ENCODE data around the gene NCKAP5L.

DNA sequence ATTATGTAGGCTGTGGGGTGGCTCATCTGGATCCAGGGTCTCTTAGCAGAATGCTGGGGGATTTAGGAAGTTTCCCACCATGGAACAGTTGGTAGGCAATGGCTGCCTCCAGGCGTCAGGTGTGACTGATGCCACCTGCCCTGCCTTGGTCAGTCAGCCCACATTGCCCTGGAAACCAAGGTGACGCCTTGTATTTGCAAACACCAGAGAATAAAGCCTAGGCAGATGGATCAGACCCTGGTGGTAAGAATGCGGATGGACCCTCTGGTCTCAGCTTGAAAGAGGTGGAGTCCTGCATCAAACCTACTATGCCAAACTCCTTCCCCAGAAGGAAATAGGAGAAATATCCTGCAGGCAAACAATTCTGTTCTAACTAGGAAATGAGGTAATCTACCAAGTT lies 38.2 kb downstream of the NCKAP5L start:
- TF ChIP-seq POLR2AphosphoS5 (IDR thresholded peaks at IDR 0.05; ENCODE audit: low read depth, low read length) (no peak), POLR2A (IDR thresholded peaks at IDR 0.05; ENCODE audit: low read depth, low read length) (no peak), TAF1 (IDR thresholded peaks at IDR 0.05; ENCODE audit: borderline replicate concordance, low read depth, low read length) (no peak)
